Kidney (tissue), 14 donors: ENCODE measurements around the gene NRG3. TPM values are rescaled to one million over a fixed set of nuclear protein-coding genes. Genes with fewer than 3 reads are reported as not detected.
"Not testable (repeated sequence)": the region's sequence is repeated elsewhere in the genome, so short reads cannot be mapped to it uniquely, and the experiment has no call there.

Experiments
- DNase-seq, 5 donors: peaks; one replicate each; pipeline ENCODE4 v3.0.0-alpha.2; 2013 to 2020
- FAIRE-seq: peaks from 2 replicates; lab custom pipeline; 2012; peaks lifted over from hg19 to GRCh38; lab: Jason Lieb, UNC
- H3K27ac ChIP-seq, 2 donors: one replicate each; pipeline ENCODE4 v1.7.0; 2013; ENCODE audit warnings: low read depth in 2 of 2, low read length in 2 of 2, inconsistent platforms in 1 of 2
- H3K27me3 ChIP-seq: one replicate; pipeline ENCODE4 v1.7.1; 2013; ENCODE audit warnings: low read length, inconsistent platforms; ENCODE audit not compliant: control insufficient read depth, insufficient read depth
- H3K36me3 ChIP-seq, 3 donors: one replicate each; pipeline versions ENCODE4 v1.7.0 to v1.7.1; 2013; ENCODE audit warnings: low read length in 3 of 3, control low read depth in 1 of 3, inconsistent platforms in 1 of 3; ENCODE audit not compliant: insufficient read depth in 3 of 3, control insufficient read depth in 2 of 3
- H3K4me1 ChIP-seq, 3 donors: one replicate each; pipeline versions ENCODE4 v1.7.0 to v1.7.1; 2013; ENCODE audit warnings: low read length in 3 of 3, inconsistent platforms in 1 of 3, low read depth in 1 of 3; ENCODE audit not compliant: control insufficient read depth in 2 of 3, insufficient read depth in 2 of 3
- H3K4me3 ChIP-seq, 3 donors: one replicate each; pipeline versions ENCODE4 v1.7.0 to v1.8.1; 2013; ENCODE audit warnings: low read length in 3 of 3, control low read depth in 1 of 3, inconsistent platforms in 1 of 3
- H3K9ac ChIP-seq, 3 donors: one replicate each; pipeline versions ENCODE4 v1.7.0 to v1.7.1; 2013; ENCODE audit warnings: low read length in 3 of 3, control low read depth in 1 of 3, inconsistent platforms in 1 of 3
- H3K9me3 ChIP-seq, 3 donors: one replicate each; pipeline versions ENCODE4 v1.7.0 to v1.7.1; 2013; ENCODE audit warnings: low read length in 3 of 3, control low read depth in 1 of 3, inconsistent platforms in 1 of 3; ENCODE audit not compliant: control insufficient read depth in 2 of 3, insufficient read depth in 1 of 3
- intact Hi-C: fragments of 100-400 bp; cut with DNase I; formaldehyde crosslinking; loops from one replicate; pipeline ENCODE4 v1.11.1; 2022
- polyA plus RNA-seq: library from polyadenylated mRNA; stranded (reverse); fragments of 350-450 nt; fragmentation: Illumina TruSeq; extraction: RNeasy Lipid Tissue Mini Kit (QIAGEN cat#74804); gene quantifications from one replicate; pipeline ENCODE4 v1.2.3, GENCODE V29; 2014; ENCODE audit warnings: low read depth, low replicate concordance; ENCODE audit not compliant: insufficient read depth
- total RNA-seq: library from RNA; stranded (reverse); fragmentation: NEBNext Ultra II Directional; extraction: Animal tissue kit (Norgen Biotek cat#: 25700); gene quantifications from one replicate; pipeline ENCODE4 v1.2.1, GENCODE V29; 2021
- TF ChIP-seq, protein P1 (sequence below): IDR thresholded peaks from 3 replicates; pipeline ENCODE4 v1.5.1; 2012; ENCODE audit warnings: mild to moderate bottlenecking, moderate library complexity, borderline replicate concordance; ENCODE audit not compliant: insufficient read depth; ENCODE audit errors: extremely low read depth
- donor health status: control.
- donor health status: control.
- donor health status: control.
- donor health status: control.
- donor health status: control.
- donor health status: DM: yes; HTN: yes; CAD: no.
- donor health status: Normal renal cell carcinoma (clear cell type).

The NRG3 gene
- total and polyA plus RNA-seq, 2 donors from 2014 or later: 0.62 to 5.4 TPM

DNA sequence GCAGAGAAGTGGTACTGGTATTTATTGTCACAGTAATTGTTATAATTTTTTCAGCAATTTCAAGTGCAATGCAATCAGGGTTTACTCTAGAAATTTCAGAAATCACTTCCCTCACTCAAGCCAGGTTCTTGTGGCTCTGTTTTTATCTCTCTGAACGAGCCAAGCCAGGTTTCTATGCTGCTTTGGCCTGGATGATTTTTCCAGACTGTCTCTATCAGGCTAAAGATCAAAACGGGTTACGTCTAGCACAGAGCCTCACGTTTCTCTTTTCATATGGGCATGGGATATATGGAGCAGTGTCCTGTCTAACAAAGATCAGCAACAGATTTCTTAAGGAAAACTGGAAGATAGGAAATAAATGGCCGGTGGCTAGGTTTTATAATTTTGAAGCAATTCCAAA, 1105.3 kb downstream of the NRG3 start:
- Histone ChIP-seq H3K36me3 (no peaks in the 10 kb centered on the region), H3K4me3 (no peak overlapping the region), H3K9ac (no peak overlapping the region), H3K9me3 (no peaks in the 10 kb centered on the region), H3K4me1 (no peaks in the 10 kb centered on the region), H3K27me3 (no peaks in the 10 kb centered on the region), H3K27ac (no peak overlapping the region)
- TF ChIP-seq, protein P1, sequence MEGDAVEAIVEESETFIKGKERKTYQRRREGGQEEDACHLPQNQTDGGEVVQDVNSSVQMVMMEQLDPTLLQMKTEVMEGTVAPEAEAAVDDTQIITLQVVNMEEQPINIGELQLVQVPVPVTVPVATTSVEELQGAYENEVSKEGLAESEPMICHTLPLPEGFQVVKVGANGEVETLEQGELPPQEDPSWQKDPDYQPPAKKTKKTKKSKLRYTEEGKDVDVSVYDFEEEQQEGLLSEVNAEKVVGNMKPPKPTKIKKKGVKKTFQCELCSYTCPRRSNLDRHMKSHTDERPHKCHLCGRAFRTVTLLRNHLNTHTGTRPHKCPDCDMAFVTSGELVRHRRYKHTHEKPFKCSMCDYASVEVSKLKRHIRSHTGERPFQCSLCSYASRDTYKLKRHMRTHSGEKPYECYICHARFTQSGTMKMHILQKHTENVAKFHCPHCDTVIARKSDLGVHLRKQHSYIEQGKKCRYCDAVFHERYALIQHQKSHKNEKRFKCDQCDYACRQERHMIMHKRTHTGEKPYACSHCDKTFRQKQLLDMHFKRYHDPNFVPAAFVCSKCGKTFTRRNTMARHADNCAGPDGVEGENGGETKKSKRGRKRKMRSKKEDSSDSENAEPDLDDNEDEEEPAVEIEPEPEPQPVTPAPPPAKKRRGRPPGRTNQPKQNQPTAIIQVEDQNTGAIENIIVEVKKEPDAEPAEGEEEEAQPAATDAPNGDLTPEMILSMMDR: no peak
- DNase-seq: no peak
- FAIRE-seq: no peak
- intact Hi-C loops: no loop called here

DNA sequence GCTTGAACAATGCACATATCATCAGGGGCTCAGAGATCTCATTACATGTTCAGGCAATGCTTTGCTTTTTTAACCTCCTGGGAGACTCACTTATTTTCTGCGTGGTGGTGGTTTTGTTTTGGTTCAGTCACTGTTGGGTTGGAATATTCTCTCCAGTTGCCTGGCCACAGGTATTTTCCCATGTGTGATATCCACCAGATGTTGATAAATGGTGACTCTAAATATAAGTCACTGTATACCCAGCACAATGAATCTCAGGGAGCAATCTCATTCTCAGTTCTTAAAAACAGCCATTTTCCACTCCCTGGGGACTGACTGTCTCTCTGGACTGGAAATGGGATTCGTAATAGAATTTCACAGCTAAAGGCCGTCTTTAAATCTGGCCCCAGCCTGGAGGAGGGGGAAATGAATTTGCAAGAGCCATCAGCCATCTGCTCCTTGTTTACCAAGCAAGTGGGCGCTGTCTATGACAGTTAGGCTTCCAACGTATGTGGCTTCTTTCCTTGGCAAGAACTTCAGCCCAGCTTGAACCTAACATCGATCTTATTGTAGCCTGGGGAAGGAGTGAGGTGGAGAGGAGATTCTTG, 1106.2 kb downstream of the NRG3 start:
- Histone ChIP-seq H3K4me3 (no peak overlapping the region), H3K27me3 (no peaks in the 10 kb centered on the region), H3K9me3 (no peaks in the 10 kb centered on the region), H3K27ac (no peak overlapping the region), H3K36me3 (no peaks in the 10 kb centered on the region), H3K4me1 (no peaks in the 10 kb centered on the region), H3K9ac (no peak overlapping the region)
- DNase-seq (no peak), FAIRE-seq (no peak)
- intact Hi-C loops: no loop called here
- TF ChIP-seq, protein P1: no peak

DNA sequence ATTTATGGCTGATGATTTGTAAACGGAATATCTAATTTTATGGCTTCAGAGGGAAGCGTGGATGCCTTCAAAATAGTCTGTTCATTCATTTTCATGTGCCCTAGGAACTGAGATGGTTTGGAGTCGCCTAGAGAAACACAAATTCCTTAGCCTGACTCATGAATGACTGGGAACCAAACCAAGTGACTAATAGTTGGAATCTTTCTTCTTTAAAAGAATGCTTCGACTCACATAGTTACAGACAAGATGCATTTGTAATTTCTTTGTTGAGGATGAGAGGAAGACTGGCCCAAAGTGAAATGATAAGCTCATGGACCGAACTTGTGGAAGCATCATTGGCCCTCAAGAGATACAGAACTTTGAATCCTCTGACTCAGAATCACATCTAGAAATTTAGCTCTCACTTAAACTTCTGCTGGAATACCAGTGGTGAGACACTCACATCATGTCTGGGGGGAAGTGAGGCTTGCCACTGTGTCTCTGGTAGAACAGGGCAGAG, 1107.2 kb downstream of the NRG3 start:
- TF ChIP-seq, protein P1: no peak
- DNase-seq: no peak
- Histone ChIP-seq H3K27ac (no peak overlapping the region), H3K36me3 (no peaks in the 10 kb centered on the region), H3K9me3 (no peaks in the 10 kb centered on the region), H3K4me3 (no peak overlapping the region), H3K4me1 (no peaks in the 10 kb centered on the region), H3K9ac (no peak overlapping the region), H3K27me3 (no peaks in the 10 kb centered on the region)
- intact Hi-C loops: no loop called here
- no peak for FAIRE-seq

DNA sequence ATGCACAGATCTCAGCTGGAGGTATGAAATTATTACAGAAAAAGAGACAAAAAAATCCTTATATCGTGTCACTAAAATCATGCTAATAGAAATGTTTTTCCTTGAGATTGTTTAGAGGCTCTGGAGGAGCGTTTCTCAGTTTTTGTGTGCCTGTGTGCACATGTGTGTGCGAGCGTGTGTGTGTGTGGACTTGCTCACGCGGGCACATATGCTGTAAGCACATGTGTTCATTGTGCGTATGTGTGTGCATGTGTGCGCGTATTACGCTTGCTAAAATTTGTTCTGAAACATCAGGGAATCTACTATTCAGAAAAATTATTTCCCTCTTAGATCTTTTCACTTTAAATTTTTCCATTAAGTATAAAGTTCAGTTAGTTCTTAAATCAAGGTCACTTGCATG, 1111.2 kb downstream of the NRG3 start:
- Histone ChIP-seq H3K4me3 (no peak overlapping the region), H3K27me3 (no peaks in the 10 kb centered on the region), H3K27ac (no peak overlapping the region), H3K36me3 (no peaks in the 10 kb centered on the region), H3K9ac (no peak overlapping the region), H3K9me3 (no peaks in the 10 kb centered on the region), H3K4me1 (no peaks in the 10 kb centered on the region)
- FAIRE-seq (no peak), DNase-seq (no peak)
- intact Hi-C loops: no loop called here
- TF ChIP-seq, protein P1: no peak

DNA sequence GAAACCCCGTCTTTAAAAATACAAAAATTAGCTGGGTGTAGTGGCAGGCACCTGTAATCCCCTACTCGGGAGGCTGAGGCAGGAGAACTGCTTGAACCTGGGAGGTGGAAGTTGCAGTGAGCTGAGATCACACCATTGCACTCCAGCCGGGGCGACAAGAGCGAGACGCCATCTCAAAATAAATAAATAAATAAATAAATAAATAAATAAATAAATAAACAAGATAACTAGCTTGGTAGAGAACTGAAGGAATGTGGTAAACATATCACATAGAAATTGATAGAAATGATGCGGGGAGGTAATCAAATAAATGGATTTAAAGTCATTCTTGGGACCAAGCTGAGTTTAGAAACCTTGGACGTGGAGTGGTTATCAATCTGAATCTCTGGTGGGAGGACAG, 1131.5 kb downstream of the NRG3 start:
- DNase-seq, H3K4me1 ChIP-seq, FAIRE-seq, H3K9me3 ChIP-seq, H3K27me3 ChIP-seq, H3K27ac ChIP-seq, H3K4me3 ChIP-seq, intact Hi-C loops, H3K9ac ChIP-seq, H3K36me3 ChIP-seq: not testable (repeated sequence)
